Type B pancreatic cell (in vitro differentiated cells): Measurements from ENCODE around the gene SH3RF3. TPM values are rescaled to one million over a fixed set of nuclear protein-coding genes. Genes with fewer than 3 reads are reported as not detected.
A peak's percentile ranks its signal among the peaks of the same experiment; 100 is the strongest.

Source experiments
- DNase-seq: peaks from one replicate; pipeline ENCODE4 v3.0.0; 2021; ENCODE audit warnings: mixed read lengths; ENCODE audit not compliant: unreplicated experiment; ENCODE audit errors: extremely low spot score
- H3K27ac Mint-ChIP-seq: 2 replicates; pipeline ENCODE4 v1.8.0; 2021; ENCODE audit warnings: mild to moderate bottlenecking, mixed read lengths
- H3K27me3 Mint-ChIP-seq: 2 replicates; pipeline ENCODE4 v1.8.0; 2021; ENCODE audit warnings: mixed read lengths
- H3K36me3 Mint-ChIP-seq: 2 replicates; pipeline ENCODE4 v1.8.0; 2021; ENCODE audit warnings: mixed read lengths
- H3K4me1 Mint-ChIP-seq: one replicate; pipeline ENCODE4 v1.8.0; 2021; ENCODE audit warnings: mixed read lengths; ENCODE audit not compliant: unreplicated experiment
- H3K4me3 Mint-ChIP-seq: 2 replicates; pipeline ENCODE4 v1.8.0; 2021; ENCODE audit warnings: mild to moderate bottlenecking, mixed read lengths
- H3K9me3 Mint-ChIP-seq: 2 replicates; pipeline ENCODE4 v1.8.0; 2021; ENCODE audit warnings: mixed read lengths
- CTCF ChIP-seq: fragments of 200-600 bp; sonication (generic); conservative IDR thresholded peaks from 2 replicates; pipeline ENCODE4 v1.5.0; 2021; ENCODE audit warnings: antibody characterized with exemption, mild to moderate bottlenecking
- total RNA-seq: library from RNA; stranded (reverse); gene quantifications from 2 replicates; pipeline ENCODE4 v1.2.1, GENCODE V29; 2021; ENCODE audit warnings: low replicate concordance

The SH3RF3 gene
- total RNA-seq, 1 donor from 2014 or later: 13.9 TPM

- peaks cover 3% of the 10 kb centered on the region for H3K27me3 Mint-ChIP-seq
- H3K27ac Mint-ChIP-seq: no peak overlapping the region
- no peaks in the 10 kb centered on the region for H3K36me3 Mint-ChIP-seq
- no peak for TF ChIP-seq CTCF
- H3K9me3 Mint-ChIP-seq: no peaks in the 10 kb centered on the region
- peak; percentile 39 for DNase-seq
- no peak overlapping the region for H3K4me3 Mint-ChIP-seq
- H3K4me1 Mint-ChIP-seq: peaks cover 29% of the 10 kb centered on the region
Observed at GRCh38 chr2:109368798-109369197, 239.8 kb downstream of the SH3RF3 start.

DNA sequence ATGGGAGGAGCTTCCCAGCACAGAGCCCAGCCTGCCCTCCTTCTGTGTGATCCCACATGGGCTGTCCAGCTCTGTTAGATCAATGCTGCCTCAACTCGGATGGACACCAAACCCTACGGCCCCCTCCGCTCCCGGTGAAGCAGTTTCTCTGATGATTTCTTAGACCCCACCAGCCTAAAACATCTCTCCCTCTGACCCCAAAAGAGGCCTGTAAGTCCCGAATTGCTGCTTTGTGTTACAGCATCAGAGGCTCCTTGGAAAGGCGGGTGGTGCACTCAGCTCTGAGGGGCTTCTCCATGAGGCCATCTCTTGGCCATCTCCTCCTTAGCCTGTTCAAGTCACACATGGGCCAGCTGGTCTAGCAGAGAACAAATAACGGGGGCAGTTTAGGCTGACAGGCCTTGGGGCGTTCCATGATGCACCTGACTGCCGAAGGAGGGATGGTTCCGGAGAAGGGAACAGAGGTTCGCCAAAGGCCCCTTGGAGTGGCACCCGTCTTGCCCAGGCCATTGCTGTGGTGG lies 240.7 kb downstream of the SH3RF3 start:
- no peak for TF ChIP-seq CTCF
- Mint-ChIP-seq H3K36me3 (no peaks in the 10 kb centered on the region), H3K4me1 (peaks cover 22% of the 10 kb centered on the region), H3K9me3 (no peaks in the 10 kb centered on the region), H3K4me3 (no peak overlapping the region), H3K27ac (no peak overlapping the region), H3K27me3 (peaks cover 3% of the 10 kb centered on the region)
- DNase-seq: peak; percentile 59

DNA sequence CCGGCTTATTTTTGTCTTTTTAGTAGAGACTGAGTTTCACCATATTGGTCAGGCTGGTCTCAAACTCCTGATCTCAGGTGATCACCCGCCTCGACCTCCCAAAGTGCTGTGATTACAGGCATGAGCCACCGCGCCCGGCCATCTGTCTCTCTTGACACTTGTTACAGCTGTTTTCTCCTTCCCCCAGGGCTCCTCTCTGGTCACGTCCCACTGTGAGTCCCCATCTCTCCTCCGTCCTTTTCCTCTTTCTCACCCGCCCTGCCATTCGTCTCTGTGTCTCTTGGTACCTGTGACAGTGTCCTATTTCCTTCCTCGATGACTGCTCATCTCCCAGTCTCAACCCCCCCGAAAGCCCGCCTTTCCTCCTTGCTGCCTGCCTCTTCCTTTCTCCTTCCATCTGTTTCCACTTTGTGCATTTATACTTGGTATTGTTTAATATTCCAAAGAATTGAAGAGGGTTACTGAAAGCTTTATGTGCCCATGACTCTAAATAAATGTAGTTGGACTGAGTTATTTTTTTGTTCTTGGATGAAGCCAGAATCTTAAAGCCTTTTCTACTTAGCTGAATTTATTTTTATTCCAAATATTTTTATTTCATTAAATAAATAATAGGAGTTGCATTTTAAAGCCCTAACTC lies 241.5 kb downstream of the SH3RF3 start:
- no peak overlapping the region for H3K27ac Mint-ChIP-seq
- peaks cover 16% of the 10 kb centered on the region for H3K4me1 Mint-ChIP-seq
- peaks cover 3% of the 10 kb centered on the region for H3K27me3 Mint-ChIP-seq
- no peak overlapping the region for H3K4me3 Mint-ChIP-seq
- peak; percentile 32 for DNase-seq
- no peaks in the 10 kb centered on the region for H3K9me3 Mint-ChIP-seq
- no peak for TF ChIP-seq CTCF
- no peaks in the 10 kb centered on the region for H3K36me3 Mint-ChIP-seq

- Mint-ChIP-seq H3K4me1 (peaks cover 16% of the 10 kb centered on the region), H3K27me3 (peaks cover 3% of the 10 kb centered on the region), H3K36me3 (no peaks in the 10 kb centered on the region), H3K4me3 (no peak overlapping the region), H3K9me3 (no peaks in the 10 kb centered on the region), H3K27ac (no peak overlapping the region)
- DNase-seq: peak; percentile 48
- no peak for TF ChIP-seq CTCF
Observed at GRCh38 chr2:109371481-109372170, 242.6 kb downstream of the SH3RF3 start.

DNA sequence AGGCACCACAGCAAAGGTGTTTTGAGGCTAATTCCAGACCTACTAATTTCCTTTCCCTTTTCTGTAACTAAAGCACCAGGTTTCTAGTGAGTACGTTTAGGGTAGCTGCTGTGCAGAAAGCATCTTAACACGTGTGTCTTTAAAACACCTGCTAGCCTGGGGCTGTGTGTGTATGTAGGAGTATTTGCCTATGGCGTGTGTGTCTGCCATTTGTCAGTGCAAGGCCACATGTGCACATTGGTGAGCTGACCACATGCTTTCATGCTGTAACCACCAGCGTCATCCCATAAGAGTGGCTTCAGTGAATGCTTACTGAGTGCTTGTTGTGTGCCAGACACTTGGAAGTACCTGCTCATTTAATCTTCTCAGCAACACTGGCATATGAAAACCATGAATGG lies 243.2 kb downstream of the SH3RF3 start:
- H3K36me3 Mint-ChIP-seq: no peaks in the 10 kb centered on the region
- H3K27me3 Mint-ChIP-seq: peaks cover 5% of the 10 kb centered on the region
- H3K27ac Mint-ChIP-seq: no peak overlapping the region

More for the DNA sequence above, 243.2 kb downstream of the SH3RF3 start:
- Mint-ChIP-seq H3K4me1 (peaks cover 16% of the 10 kb centered on the region), H3K4me3 (no peak overlapping the region), H3K9me3 (no peaks in the 10 kb centered on the region)
- DNase-seq: no peak
- TF ChIP-seq CTCF: no peak
